A673 (cell line): Measurements from ENCODE around the gene NOP16. TPM values are rescaled to one million over a fixed set of nuclear protein-coding genes. Genes with fewer than 3 reads are reported as not detected.

Source experiments
- BruUV-seq: library from RNA; stranded (reverse); fragments of 400-500 nt; replicated peaks from 2 replicates; lab custom pipeline; 2021; lab: Mats Ljungman, UMichigan
- CTCF ChIA-PET: fragments of 300-600 bp; sonication (Branson Sonifier 250); formaldehyde crosslinking; loops from one replicate; lab custom pipeline; 2022; ENCODE audit warnings: antibody characterized with exemption; lab: Charles Lee
- POLR2A ChIA-PET: fragments of 300-600 bp; sonication (Branson Sonifier 250); formaldehyde crosslinking; loops from one replicate; lab custom pipeline; 2022; ENCODE audit warnings: antibody characterized with exemption; ENCODE audit not compliant: low non-redundant PET; lab: Charles Lee
- DNase-seq: peaks from one replicate; pipeline ENCODE4 v3.0.0-alpha.2; 2015; ENCODE audit warnings: low spot score
- H3K27ac ChIP-seq: fragments of 200-600 bp; sonication (generic); 2 replicates; pipeline ENCODE4 v1.5.1; 2016; ENCODE audit warnings: mixed run types, low read depth, mild to moderate bottlenecking, mixed read lengths, antibody characterized with exemption, low read length; ENCODE audit not compliant: poor library complexity, severe bottlenecking
- H3K27me3 ChIP-seq: fragments of 200-600 bp; sonication (generic); replicated peaks from 2 replicates; pipeline ENCODE4 v1.6.1; 2017; ENCODE audit warnings: mixed run types, low read depth, mild to moderate bottlenecking, mixed read lengths, antibody characterized with exemption, low read length; ENCODE audit not compliant: insufficient read depth, poor library complexity
- H3K36me3 ChIP-seq: fragments of 200-600 bp; sonication (generic); 2 replicates; pipeline ENCODE4 v1.6.1; 2016; ENCODE audit warnings: mixed run types, mild to moderate bottlenecking, mixed read lengths, antibody characterized with exemption, low read length; ENCODE audit not compliant: insufficient read depth, poor library complexity, severe bottlenecking
- H3K4me1 ChIP-seq: fragments of 200-600 bp; sonication (generic); 2 replicates; pipeline ENCODE4 v1.6.1; 2017; ENCODE audit warnings: mixed run types, mild to moderate bottlenecking, mixed read lengths, antibody characterized with exemption, low read length; ENCODE audit not compliant: insufficient read depth, poor library complexity, severe bottlenecking
- H3K4me3 ChIP-seq: fragments of 200-600 bp; sonication (generic); 2 replicates; pipeline ENCODE4 v1.5.1; 2016; ENCODE audit warnings: low read depth, mixed run types, mild to moderate bottlenecking, mixed read lengths, low read length; ENCODE audit not compliant: poor library complexity, severe bottlenecking
- H3K9me3 ChIP-seq: fragments of 200-600 bp; sonication (generic); 2 replicates; pipeline ENCODE4 v1.6.1; 2016; ENCODE audit warnings: mixed run types, low read depth, mild to moderate bottlenecking, mixed read lengths, antibody characterized with exemption, low read length; ENCODE audit not compliant: poor library complexity, severe bottlenecking
- EZH2 ChIP-seq: fragments of 200-600 bp; sonication (generic); IDR thresholded peaks from 2 replicates; pipeline ENCODE4 v1.6.1; 2017; ENCODE audit warnings: borderline replicate concordance, low read depth, mild to moderate bottlenecking, mixed read lengths, antibody characterized with exemption, low read length; ENCODE audit not compliant: poor library complexity, severe bottlenecking
- intact Hi-C: fragments of 100-400 bp; cut with micrococcal nuclease; formaldehyde crosslinking; loops from one replicate; pipeline ENCODE4 v1.10.0; 2022; ENCODE audit not compliant: unreplicated experiment
- total RNA-seq: library from RNA; stranded (reverse); gene quantifications from 2 replicates; pipeline ENCODE4 v1.2.3, GENCODE V29; 2021
- TF ChIP-seq, protein P1 (sequence below): fragments of 300-800, 200-600 bp; sonication (generic); conservative IDR thresholded peaks from 2 replicates; pipeline ENCODE4 v1.5.1; 2017; ENCODE audit warnings: low read depth, mild to moderate bottlenecking, antibody characterized with exemption, low read length, moderate library complexity, mixed read lengths

NOP16 gene
- total RNA-seq, 1 experiment from 2014 or later: 66.0 TPM

DNA sequence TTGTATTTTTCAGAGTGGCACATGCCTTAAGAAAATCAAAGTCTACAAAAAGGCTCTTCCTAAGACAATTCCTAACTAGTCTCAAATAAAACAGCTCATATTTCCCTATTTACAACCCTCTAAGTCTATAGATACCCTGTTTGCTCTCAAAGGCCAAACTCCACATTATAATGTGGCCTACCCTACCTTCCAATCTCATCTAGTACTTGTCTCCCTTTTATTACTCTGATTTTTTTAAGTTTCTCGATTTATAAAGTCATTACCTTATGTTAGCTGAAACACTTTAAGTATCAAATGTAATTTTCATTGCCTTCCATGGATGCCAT lies 46.3 kb downstream of the NOP16 start:
- H3K36me3 ChIP-seq: peaks cover 30% of the 10 kb centered on the region
- TF ChIP-seq, protein P1, sequence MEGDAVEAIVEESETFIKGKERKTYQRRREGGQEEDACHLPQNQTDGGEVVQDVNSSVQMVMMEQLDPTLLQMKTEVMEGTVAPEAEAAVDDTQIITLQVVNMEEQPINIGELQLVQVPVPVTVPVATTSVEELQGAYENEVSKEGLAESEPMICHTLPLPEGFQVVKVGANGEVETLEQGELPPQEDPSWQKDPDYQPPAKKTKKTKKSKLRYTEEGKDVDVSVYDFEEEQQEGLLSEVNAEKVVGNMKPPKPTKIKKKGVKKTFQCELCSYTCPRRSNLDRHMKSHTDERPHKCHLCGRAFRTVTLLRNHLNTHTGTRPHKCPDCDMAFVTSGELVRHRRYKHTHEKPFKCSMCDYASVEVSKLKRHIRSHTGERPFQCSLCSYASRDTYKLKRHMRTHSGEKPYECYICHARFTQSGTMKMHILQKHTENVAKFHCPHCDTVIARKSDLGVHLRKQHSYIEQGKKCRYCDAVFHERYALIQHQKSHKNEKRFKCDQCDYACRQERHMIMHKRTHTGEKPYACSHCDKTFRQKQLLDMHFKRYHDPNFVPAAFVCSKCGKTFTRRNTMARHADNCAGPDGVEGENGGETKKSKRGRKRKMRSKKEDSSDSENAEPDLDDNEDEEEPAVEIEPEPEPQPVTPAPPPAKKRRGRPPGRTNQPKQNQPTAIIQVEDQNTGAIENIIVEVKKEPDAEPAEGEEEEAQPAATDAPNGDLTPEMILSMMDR: no peak
- no peak for TF ChIP-seq EZH2
- DNase-seq: no peak
- ChIA-PET CTCF (no interaction called here), POLR2A (no interaction called here)
- H3K9me3 ChIP-seq: no peaks in the 10 kb centered on the region
- no peaks in the 10 kb centered on the region for H3K27me3 ChIP-seq
- BruUV-seq: no TSS peak
- H3K4me1 ChIP-seq: no peaks in the 10 kb centered on the region
- no peak overlapping the region for H3K27ac ChIP-seq
- no peak overlapping the region for H3K4me3 ChIP-seq
- intact Hi-C loops: no loop called here

DNA sequence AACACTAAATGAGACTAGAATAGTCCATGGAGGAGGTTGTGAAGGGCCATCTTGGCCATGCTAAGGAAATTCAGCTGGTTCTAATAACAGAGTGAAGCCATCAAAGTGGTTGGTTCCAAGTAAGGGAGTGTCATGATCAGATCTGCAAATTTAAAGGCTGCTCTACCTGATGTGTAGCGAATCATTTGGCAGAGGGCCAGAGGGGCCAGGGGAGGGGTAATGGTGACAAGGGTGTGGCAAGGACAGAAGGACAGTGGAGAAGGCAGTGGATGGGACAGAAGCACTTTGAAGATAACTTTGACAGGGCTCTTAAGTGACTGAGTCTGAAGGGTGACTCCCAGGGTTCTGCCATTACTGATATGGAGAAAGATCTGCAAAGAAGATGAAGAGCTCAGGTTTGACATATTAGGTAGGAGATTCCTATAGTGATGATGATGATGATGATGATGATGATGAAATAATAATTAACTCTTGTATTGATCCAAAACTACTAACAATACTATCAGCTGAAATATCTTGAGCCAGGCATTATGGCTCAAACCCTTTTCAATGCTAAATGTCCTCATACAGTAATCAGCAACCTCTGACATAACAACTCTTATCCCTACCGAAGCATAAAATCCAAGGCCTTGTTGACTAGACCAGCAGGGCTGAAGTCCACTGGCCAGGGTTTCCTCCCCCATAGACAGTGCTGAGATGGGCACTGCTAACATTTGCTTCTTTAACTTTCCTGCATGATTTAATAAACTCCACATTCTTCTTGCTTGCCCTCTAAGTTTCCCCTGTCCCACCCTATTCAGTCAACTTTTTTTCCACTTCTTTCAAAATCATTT lies 46.9 kb downstream of the NOP16 start:
- ChIA-PET CTCF (no interaction called here), POLR2A (no interaction called here)
- H3K9me3 ChIP-seq: no peaks in the 10 kb centered on the region
- H3K36me3 ChIP-seq: peaks cover 28% of the 10 kb centered on the region
- H3K4me3 ChIP-seq: no peak overlapping the region
- no peak overlapping the region for H3K27ac ChIP-seq
- intact Hi-C loops: no loop called here
- BruUV-seq: no TSS peak
- no peaks in the 10 kb centered on the region for H3K27me3 ChIP-seq
- no peak for DNase-seq
- TF ChIP-seq, protein P1: no peak
- TF ChIP-seq EZH2: no peak
- H3K4me1 ChIP-seq: no peaks in the 10 kb centered on the region

- no peak for DNase-seq
- ChIA-PET CTCF (no interaction called here), POLR2A (no interaction called here)
- intact Hi-C loops: no loop called here
- TF ChIP-seq EZH2: no peak
- Histone ChIP-seq H3K27ac (no peak overlapping the region), H3K4me1 (no peaks in the 10 kb centered on the region), H3K4me3 (no peak overlapping the region), H3K9me3 (no peaks in the 10 kb centered on the region), H3K27me3 (no peaks in the 10 kb centered on the region), H3K36me3 (peaks cover 12% of the 10 kb centered on the region)
- BruUV-seq: no TSS peak
Observed at GRCh38 chr5:176339304-176339703, 49.1 kb downstream of the NOP16 start.

DNA sequence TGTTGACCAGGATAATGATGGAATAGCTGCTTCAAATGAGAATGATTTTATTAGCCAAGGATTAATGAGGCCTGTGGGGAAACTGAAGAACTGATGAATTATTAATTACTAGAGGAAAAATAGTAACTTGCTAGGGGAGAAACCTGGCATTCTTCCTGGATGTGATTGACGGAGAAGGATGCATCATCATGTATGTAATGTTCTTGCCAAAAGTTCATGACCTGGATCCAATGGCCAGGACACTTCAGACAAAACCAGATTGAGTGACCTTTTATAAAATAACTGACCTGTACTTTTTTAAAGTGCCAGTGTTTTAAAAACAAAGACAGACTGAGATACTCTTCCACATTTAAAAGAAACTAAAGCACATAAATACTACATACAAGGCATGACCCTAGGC lies 50.5 kb downstream of the NOP16 start:
- POLR2A ChIA-PET: no interaction called here
- CTCF ChIA-PET: no interaction called here
- no TSS peak for BruUV-seq
- TF ChIP-seq, protein P1: no peak
- TF ChIP-seq EZH2: no peak
- Histone ChIP-seq H3K4me3 (no peak overlapping the region), H3K9me3 (peaks cover 3% of the 10 kb centered on the region), H3K36me3 (peaks cover 12% of the 10 kb centered on the region), H3K27me3 (no peaks in the 10 kb centered on the region), H3K27ac (no peak overlapping the region), H3K4me1 (no peaks in the 10 kb centered on the region)
- intact Hi-C loops: no loop called here
- DNase-seq: no peak
